GM18951 (cell line): ENCODE results near the gene SLC25A45.
A peak's percentile ranks its signal among the peaks of the same experiment; 100 is the strongest.

Experiments
- POLR2A ChIP-seq: IDR thresholded peaks from 4 replicates; pipeline ENCODE4 v1.6.1; 2011; ENCODE audit warnings: mild to moderate bottlenecking; ENCODE audit not compliant: insufficient read length, insufficient read depth; ENCODE audit errors: extremely low read depth
- in situ Hi-C: fragments of 300-500 bp; cut with MboI; formaldehyde crosslinking; loops from one replicate; pipeline ENCODE4 v1.12.0; 2022; ENCODE audit warnings: low sequenced_read_pairs, mixed read lengths, inconsistent platforms; ENCODE audit not compliant: unreplicated experiment

The SLC25A45 gene

GRCh38 chr11:65404210-65404609 is 21.8 kb upstream of the SLC25A45 start:
- no peak for TF ChIP-seq POLR2A
- in situ Hi-C loops, result no loop called here

GRCh38 chr11:65403607-65404121 is 21.2 kb upstream of the SLC25A45 start:
- in situ Hi-C loops, result no loop called here
- TF ChIP-seq POLR2A, result peak; percentile 16

GRCh38 chr11:65402790-65403189 is 20.3 kb upstream of the SLC25A45 start:
- no peak for TF ChIP-seq POLR2A
- in situ Hi-C loops, result no loop called here

DNA sequence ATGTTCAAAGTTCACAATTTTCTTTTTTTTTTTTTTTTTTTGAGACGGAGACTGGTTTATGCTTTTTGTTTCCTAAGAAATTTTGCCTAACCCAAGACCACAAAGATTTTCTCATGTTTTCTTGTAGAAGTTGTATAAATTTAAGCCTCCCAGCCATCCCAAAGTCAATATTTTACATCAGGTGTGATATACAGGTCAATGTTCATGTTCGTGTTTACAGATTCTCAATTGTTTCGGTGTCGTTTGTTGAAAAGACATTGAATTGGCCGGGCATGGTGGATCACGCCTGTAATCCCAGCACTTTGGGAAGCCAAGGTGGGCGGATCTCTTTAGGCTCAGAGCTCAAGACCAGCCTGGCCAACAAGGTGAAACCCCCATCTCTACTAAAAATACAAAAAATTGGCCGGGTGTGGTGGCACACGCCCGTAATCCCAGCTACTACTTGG is 19.4 kb upstream of the SLC25A45 start:
- in situ Hi-C loops, result no loop called here
- no peak for TF ChIP-seq POLR2A

GRCh38 chr11:65401073-65401802 is 18.8 kb upstream of the SLC25A45 start:
- in situ Hi-C loops, result no loop called here
- TF ChIP-seq POLR2A, result no peak

GRCh38 chr11:65400307-65401072 is 18.0 kb upstream of the SLC25A45 start:
- no peak for TF ChIP-seq POLR2A

GRCh38 chr11:65399845-65400244 is 17.4 kb upstream of the SLC25A45 start:
- in situ Hi-C loops, result no loop called here
- TF ChIP-seq POLR2A, result no peak

More at GRCh38 chr11:65400307-65401072, 18.0 kb upstream of the SLC25A45 start:
- in situ Hi-C loops, result no loop called here

- in situ Hi-C loops, result no loop called here
- no peak for TF ChIP-seq POLR2A
Observed at GRCh38 chr11:65399249-65399648, 16.8 kb upstream of the SLC25A45 start.

- TF ChIP-seq POLR2A, result no peak
- in situ Hi-C loops, result no loop called here
Observed at GRCh38 chr11:65398362-65398910, 16.0 kb upstream of the SLC25A45 start.

DNA sequence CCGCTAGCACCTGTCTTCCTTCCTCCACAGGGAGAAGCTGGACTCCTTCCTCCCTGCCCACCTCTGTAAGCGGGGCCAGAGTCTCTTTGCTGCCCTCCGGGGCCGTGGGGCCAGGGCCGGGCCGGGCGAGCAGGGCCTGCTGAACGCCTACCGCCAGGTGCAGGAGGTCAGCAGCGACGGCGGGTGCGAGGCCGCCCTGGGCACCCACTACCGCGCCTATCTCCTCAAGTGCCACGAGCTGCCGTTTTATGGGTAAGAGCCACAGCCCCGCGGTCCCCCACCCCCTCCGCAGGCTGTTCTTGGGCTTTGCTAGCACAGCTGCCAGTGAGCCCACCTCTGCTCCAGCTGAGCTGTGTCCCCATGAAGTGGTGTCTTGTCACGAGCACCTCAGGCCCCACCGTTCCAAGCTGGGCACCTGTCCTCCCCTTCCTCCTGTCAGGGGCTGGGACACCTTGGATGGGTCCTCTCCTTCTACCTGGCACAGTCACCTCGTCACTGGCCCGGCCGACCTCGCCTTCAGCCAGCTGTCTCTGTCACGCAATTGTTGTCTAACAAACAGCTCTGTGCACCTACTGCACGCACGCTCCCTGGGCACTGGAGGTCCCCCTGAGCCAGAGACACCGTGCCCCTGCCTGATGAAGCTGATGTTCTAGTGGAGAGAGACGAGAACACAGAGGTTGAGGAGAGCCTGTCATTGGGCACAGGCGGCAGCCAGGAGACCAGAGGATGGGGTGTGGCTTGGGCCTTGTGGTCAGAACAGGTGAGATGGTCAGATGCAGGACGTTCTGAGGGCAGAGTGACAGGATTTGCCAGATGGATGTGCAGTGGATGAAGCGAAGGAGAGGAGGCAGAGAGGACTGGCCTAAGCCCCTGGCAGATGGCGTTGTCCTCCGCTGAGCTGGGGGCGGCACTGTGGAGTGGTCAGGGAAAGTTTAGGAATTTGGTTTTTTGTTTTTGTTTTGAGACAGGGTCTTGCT is 14.6 kb upstream of the SLC25A45 start:
- in situ Hi-C loops, result no loop called here
- no peak for TF ChIP-seq POLR2A

GRCh38 chr11:65395961-65396530 is 13.6 kb upstream of the SLC25A45 start:
- in situ Hi-C loops, result no loop called here
- peak; percentile 11 for TF ChIP-seq POLR2A

GRCh38 chr11:65394125-65394536 is 11.7 kb upstream of the SLC25A45 start:
- TF ChIP-seq POLR2A, result no peak
- in situ Hi-C loops, result no loop called here
